HG03060 (cell line): ENCODE measurements around the gene GLB1L2.

Experiments
- ATAC-seq: cut with Tn5 transposase; IDR thresholded peaks from one replicate; pipeline ENCODE4 v1.9.1; 2021; ENCODE audit warnings: low read depth, moderate number of reproducible peaks; ENCODE audit not compliant: unreplicated experiment

The GLB1L2 gene

GRCh38 chr11:134383576-134384221 is 51.9 kb downstream of the GLB1L2 start:
- no peak for ATAC-seq

GRCh38 chr11:134384406-134384805 is 52.6 kb downstream of the GLB1L2 start:
- ATAC-seq, result no peak

GRCh38 chr11:134385171-134385570 is 53.4 kb downstream of the GLB1L2 start:
- no peak for ATAC-seq

GRCh38 chr11:134385774-134386565 is 54.2 kb downstream of the GLB1L2 start:
- ATAC-seq, result no peak

- no peak for ATAC-seq
These were observed 55.2 kb downstream of the GLB1L2 start for GRCh38 chr11:134386945-134387344.

- ATAC-seq, result no peak
These were observed 55.7 kb downstream of the GLB1L2 start for GRCh38 chr11:134387501-134387900.

GRCh38 chr11:134388590-134388989 is 56.8 kb downstream of the GLB1L2 start:
- no peak for ATAC-seq

GRCh38 chr11:134389464-134390180 is 57.8 kb downstream of the GLB1L2 start:
- ATAC-seq, result no peak

GRCh38 chr11:134390706-134391569 is 59.1 kb downstream of the GLB1L2 start:
- no peak for ATAC-seq

GRCh38 chr11:134391656-134392055 is 59.9 kb downstream of the GLB1L2 start:
- ATAC-seq, result no peak

- ATAC-seq, result no peak
These were observed 61.3 kb downstream of the GLB1L2 start for GRCh38 chr11:134392953-134393615.

- ATAC-seq, result no peak
These were observed 61.9 kb downstream of the GLB1L2 start for GRCh38 chr11:134393638-134394037.

- ATAC-seq, result no peak
These were observed 62.5 kb downstream of the GLB1L2 start for GRCh38 chr11:134394311-134394710.

GRCh38 chr11:134395002-134395401 is 63.2 kb downstream of the GLB1L2 start:
- no peak for ATAC-seq

- ATAC-seq, result no peak
These were observed 65.7 kb downstream of the GLB1L2 start for GRCh38 chr11:134397304-134398078.

- no peak for ATAC-seq
These were observed 66.3 kb downstream of the GLB1L2 start for GRCh38 chr11:134398079-134398444.

- ATAC-seq, result no peak
These were observed 67.0 kb downstream of the GLB1L2 start for GRCh38 chr11:134398644-134399292.

- no peak for ATAC-seq
These were observed 67.5 kb downstream of the GLB1L2 start for GRCh38 chr11:134399293-134399654.

GRCh38 chr11:134399996-134400395 is 68.2 kb downstream of the GLB1L2 start:
- no peak for ATAC-seq
